ENCODE data around the gene PBXIP1. TPM values are rescaled to one million over a fixed set of nuclear protein-coding genes. Genes with fewer than 3 reads are reported as not detected.

Gene PBXIP1
- total RNA-seq, 1 donor from 2014 or later, result 92.6 TPM

- no peak for TF ChIP-seq CTCF (IDR thresholded peaks at IDR 0.05)
- DNase-seq (ENCODE audit: extremely low spot score, unreplicated experiment), result no peak
- Mint-ChIP-seq H3K27me3 (ENCODE audit: unreplicated experiment) (no peaks in the 10 kb centered on the region), H3K9me3 (ENCODE audit: unreplicated experiment) (no peaks in the 10 kb centered on the region), H3K4me1 (ENCODE audit: unreplicated experiment) (peaks cover 32% of the 10 kb centered on the region), H3K27ac (ENCODE audit: unreplicated experiment) (peak overlapping the region; percentile 91), H3K36me3 (ENCODE audit: unreplicated experiment) (peaks cover 20% of the 10 kb centered on the region), H3K4me3 (ENCODE audit: unreplicated experiment) (peak overlapping the region; percentile 80)
Measured at GRCh38 chr1:154962156-154962749, 6.4 kb upstream of the PBXIP1 start.

DNA sequence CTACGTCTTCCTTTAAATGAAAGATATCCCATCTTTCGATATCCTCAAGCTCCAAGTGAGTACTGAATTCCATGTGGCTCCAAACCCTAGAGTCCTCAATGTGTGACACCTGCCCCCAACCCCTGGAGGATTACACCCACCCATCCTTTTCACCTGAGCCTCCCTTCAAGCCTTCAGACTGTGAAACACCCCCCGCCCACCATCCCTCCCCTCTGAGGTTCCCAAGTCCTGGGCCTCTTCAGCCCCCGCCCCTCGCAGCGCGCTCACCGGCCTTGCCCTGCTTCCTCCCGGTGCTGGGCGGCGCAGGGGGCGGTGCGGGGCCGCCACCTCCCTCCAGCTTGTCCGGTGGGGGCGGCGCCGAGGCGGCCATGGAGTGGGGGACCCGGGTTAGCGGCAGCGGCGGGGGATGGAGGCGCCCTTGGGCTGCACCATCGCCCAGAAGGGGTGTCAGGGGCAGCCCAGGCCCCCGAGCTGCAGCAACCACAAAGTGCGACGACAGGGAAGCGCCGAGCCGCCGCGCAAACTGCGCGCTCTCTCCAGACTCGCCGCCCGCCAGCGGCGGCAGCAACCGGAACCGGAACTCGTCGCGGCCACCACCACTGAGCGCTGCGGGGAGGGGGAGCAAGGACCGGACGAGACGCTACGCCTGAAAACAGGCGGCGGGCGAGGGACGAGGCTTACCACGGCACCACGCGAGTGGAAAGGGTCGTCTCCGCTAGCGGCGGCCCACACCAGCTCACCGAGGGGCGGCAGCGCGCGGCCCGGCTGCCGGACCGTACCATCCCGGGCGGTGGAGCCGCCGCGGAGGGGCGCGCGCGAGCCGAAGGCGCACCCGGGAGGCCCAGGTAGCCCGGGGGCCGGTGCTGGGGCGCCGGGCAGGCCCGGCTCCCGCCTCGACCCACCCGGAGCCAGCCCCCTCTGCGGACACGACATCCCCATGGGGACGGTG lies 5.6 kb upstream of the PBXIP1 start, which contains the start of gene PYGO2:
TSS of gene PYGO2 (minus strand) at position 576 of the 949 bp plus-strand sequence. CDS start at position 370, 206 bp downstream.
- H3K27ac Mint-ChIP-seq (ENCODE audit: unreplicated experiment), result peak within 1 kb of the TSS; percentile 91
- H3K4me3 Mint-ChIP-seq (ENCODE audit: unreplicated experiment), result peak within 1 kb of the TSS; percentile 84
- H3K36me3 Mint-ChIP-seq (ENCODE audit: unreplicated experiment), result peaks cover 16% of the 10 kb centered on the region
- peaks cover 40% of the 10 kb centered on the region for H3K4me1 Mint-ChIP-seq (ENCODE audit: unreplicated experiment)
- H3K27me3 Mint-ChIP-seq (ENCODE audit: unreplicated experiment), result no peaks in the 10 kb centered on the region
- peak; percentile 77 for TF ChIP-seq CTCF (IDR thresholded peaks at IDR 0.05)
- DNase-seq (ENCODE audit: extremely low spot score, unreplicated experiment), result peak; percentile 93
- no peaks in the 10 kb centered on the region for H3K9me3 Mint-ChIP-seq (ENCODE audit: unreplicated experiment)

DNA sequence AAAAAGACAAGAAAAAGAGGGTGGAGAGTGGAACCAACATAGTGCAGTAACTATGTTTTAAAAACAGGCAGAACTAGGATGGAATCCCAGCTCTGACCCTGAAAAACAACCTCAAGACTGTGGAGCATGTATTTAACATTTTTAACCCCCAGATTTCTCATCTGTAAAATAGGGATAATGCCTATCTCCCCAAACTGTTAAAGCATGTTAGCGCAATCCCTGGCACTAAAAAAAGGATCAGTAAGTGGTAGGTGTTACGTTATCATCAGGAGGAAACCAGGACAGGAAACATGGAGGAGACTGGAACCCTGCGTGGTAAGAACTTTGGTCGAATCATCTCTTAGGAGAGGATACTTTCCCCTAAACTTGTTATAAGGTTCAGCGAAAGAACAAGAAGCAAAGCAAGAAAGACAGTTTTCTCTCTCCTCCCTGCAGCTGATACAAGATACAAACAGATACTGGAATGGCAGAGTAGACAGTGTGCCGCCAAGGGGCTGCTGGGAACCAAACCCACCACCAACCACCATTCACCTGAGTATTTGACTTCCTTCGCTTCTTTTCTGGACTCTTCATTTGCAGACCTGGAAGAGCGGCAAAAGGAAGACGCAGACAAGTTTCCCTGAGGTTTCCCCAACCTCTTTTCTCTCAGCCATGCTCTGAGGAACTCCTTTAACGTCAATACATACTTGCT lies 4.7 kb upstream of the PBXIP1 start:
- no peak for DNase-seq (ENCODE audit: extremely low spot score, unreplicated experiment)
- Mint-ChIP-seq H3K27ac (ENCODE audit: unreplicated experiment) (peak overlapping the region; percentile 46), H3K27me3 (ENCODE audit: unreplicated experiment) (no peaks in the 10 kb centered on the region), H3K4me1 (ENCODE audit: unreplicated experiment) (peaks cover 45% of the 10 kb centered on the region), H3K9me3 (ENCODE audit: unreplicated experiment) (no peaks in the 10 kb centered on the region), H3K4me3 (ENCODE audit: unreplicated experiment) (peak overlapping the region; percentile 84), H3K36me3 (ENCODE audit: unreplicated experiment) (peaks cover 14% of the 10 kb centered on the region)
- TF ChIP-seq CTCF (IDR thresholded peaks at IDR 0.05), result no peak

DNA sequence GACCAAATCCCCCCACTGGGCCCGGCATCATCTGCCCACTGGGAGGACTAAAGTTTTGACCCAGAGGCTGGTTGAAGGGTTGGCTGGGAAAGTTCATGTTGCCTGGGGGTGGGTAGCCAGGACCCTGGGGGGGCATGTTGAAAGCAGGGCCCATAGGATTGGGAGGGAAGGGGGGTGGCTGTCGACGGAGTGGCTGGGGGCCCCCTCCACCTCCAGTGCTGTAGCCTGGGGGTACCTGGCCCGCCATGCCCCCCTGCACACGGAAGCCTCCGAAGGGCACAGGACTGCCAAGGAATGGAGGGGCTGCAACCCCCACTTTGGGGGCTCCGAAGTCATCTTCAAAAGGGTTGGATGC lies 3.5 kb upstream of the PBXIP1 start:
- H3K4me1 Mint-ChIP-seq (ENCODE audit: unreplicated experiment), result peaks cover 51% of the 10 kb centered on the region
- H3K9me3 Mint-ChIP-seq (ENCODE audit: unreplicated experiment), result no peaks in the 10 kb centered on the region
- H3K36me3 Mint-ChIP-seq (ENCODE audit: unreplicated experiment), result peaks cover 7% of the 10 kb centered on the region
- H3K4me3 Mint-ChIP-seq (ENCODE audit: unreplicated experiment), result no peak overlapping the region
- TF ChIP-seq CTCF (IDR thresholded peaks at IDR 0.05), result no peak
- no peaks in the 10 kb centered on the region for H3K27me3 Mint-ChIP-seq (ENCODE audit: unreplicated experiment)
- DNase-seq (ENCODE audit: extremely low spot score, unreplicated experiment), result no peak
- H3K27ac Mint-ChIP-seq (ENCODE audit: unreplicated experiment), result no peak overlapping the region
